AG04449 (cell line): Measurements from ENCODE around the gene ATP6V1C2.
A peak's percentile ranks its signal among the peaks of the same experiment; 100 is the strongest.

Experiments
- CTCF ChIA-PET: fragments of 350-600 bp; formaldehyde crosslinking; extraction: SDS; loops from one replicate; lab custom pipeline; 2021; ENCODE audit warnings: antibody characterized with exemption; lab: Yijun Ruan, JAX
- POLR2A ChIA-PET: fragments of 400-600, 350-600 bp; formaldehyde crosslinking; extraction: SDS; loops from one replicate; lab custom pipeline; 2020; ENCODE audit warnings: antibody characterized with exemption, inconsistent platforms; lab: Yijun Ruan, JAX
- DNase-seq: peaks from one replicate; pipeline ENCODE4 v3.0.0-alpha.2; 2010; ENCODE audit warnings: low read depth, low spot score
- H3K4me3 ChIP-seq: 2 replicates; pipeline ENCODE4 v1.5.1; 2011; ENCODE audit warnings: low read depth, mild to moderate bottlenecking, control low read depth, low read length
- TF ChIP-seq, protein P1 (sequence below): IDR thresholded peaks from one replicate; pipeline ENCODE4 v1.5.1; 2011; ENCODE audit warnings: mild to moderate bottlenecking, moderate library complexity, low read length, control low read depth, inconsistent platforms; ENCODE audit not compliant: insufficient read depth; ENCODE audit errors: missing control alignments

Gene ATP6V1C2

DNA sequence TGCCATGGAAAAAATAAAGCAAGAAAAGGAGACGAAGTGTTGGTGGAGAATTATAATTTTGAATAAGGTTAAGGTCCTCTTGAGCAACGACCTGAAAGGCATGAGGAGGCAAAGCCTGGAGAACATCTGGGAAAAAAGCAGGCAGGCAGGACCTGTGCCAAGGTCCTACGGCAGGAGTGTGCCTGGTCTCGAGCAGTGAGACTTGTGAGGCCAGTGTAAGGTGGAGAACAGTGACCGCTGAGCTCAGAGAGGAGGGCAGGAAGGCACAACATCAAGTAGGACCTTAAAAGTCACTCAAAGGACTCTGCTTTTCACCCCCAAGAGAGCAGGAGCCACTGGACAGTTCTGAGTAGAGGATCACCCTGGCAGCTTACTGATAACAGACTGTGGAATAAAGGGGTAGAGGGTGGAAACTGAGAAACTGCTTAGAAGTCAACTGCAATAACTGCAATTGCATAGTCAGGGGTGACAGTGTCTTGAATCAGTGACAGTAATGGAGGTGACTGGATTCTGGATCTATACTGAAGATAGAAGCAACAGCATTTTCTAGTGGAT, 35.2 kb upstream of the ATP6V1C2 start:
- CTCF ChIA-PET, result interaction anchor here (1.5 to 3.1 kb wide), 3 partner anchors 11 to 251 kb away, joined by 3 to 12 read pairs (median 5); no protein-coding TSS in a partner anchor
- TF ChIP-seq, protein P1, sequence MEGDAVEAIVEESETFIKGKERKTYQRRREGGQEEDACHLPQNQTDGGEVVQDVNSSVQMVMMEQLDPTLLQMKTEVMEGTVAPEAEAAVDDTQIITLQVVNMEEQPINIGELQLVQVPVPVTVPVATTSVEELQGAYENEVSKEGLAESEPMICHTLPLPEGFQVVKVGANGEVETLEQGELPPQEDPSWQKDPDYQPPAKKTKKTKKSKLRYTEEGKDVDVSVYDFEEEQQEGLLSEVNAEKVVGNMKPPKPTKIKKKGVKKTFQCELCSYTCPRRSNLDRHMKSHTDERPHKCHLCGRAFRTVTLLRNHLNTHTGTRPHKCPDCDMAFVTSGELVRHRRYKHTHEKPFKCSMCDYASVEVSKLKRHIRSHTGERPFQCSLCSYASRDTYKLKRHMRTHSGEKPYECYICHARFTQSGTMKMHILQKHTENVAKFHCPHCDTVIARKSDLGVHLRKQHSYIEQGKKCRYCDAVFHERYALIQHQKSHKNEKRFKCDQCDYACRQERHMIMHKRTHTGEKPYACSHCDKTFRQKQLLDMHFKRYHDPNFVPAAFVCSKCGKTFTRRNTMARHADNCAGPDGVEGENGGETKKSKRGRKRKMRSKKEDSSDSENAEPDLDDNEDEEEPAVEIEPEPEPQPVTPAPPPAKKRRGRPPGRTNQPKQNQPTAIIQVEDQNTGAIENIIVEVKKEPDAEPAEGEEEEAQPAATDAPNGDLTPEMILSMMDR, result no peak
- POLR2A ChIA-PET, result no interaction called here
- no peak for DNase-seq
- H3K4me3 ChIP-seq, result no peak overlapping the region

DNA sequence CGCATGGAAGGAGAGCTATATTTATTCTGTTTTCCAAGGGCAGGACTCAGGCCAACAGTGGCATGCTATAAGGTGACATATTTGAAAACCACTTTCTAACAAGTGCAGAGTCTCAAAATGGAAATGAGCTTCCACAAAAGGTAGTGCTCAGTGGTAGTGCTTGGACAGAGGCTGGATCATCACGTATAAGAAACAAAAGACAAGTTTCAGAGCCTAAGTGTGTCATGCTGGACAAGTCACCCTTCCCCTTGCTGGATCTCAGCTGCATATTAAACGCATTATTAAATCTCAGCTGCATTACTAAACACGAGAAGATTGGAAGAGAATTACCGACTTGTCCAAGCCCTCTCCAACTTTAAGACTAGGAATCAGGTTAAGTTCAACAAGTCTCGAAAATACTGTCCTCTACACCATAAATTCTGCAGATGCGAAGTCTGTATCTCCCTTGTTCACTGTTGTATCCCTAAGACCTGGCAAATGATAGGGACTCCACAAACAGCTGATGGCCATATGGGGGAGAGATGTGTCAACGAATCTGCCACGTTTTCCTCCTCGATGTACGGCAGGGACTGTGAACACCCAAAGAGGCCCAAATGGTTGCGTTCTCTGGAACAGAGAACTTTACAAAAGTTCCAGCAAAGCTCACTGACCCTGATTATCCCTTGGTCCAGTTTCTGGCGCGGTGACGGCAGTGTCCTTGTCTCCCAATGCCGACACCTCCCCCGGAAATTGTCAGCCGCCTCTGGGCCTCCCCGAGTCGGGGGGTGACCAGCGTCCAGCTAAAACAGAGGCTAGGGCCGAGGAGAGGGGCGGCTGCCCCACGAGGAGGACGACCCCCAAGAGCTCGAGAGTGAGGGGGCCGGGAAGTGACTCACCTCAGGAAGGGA, 32.3 kb upstream of the ATP6V1C2 start:
- H3K4me3 ChIP-seq, result peak overlapping the region; percentile 100
- TF ChIP-seq, protein P1, result no peak
- ChIA-PET CTCF (interaction anchor here (0.7 to 1.8 kb wide), 5 partner anchors 11 to 617 kb away, joined by 3 to 13 read pairs (median 3); no protein-coding TSS in a partner anchor), POLR2A (interaction anchor here (0.5 kb wide), 1 partner anchor 96 kb away, joined by 3 read pairs; no protein-coding TSS in a partner anchor)
- DNase-seq, result no peak

DNA sequence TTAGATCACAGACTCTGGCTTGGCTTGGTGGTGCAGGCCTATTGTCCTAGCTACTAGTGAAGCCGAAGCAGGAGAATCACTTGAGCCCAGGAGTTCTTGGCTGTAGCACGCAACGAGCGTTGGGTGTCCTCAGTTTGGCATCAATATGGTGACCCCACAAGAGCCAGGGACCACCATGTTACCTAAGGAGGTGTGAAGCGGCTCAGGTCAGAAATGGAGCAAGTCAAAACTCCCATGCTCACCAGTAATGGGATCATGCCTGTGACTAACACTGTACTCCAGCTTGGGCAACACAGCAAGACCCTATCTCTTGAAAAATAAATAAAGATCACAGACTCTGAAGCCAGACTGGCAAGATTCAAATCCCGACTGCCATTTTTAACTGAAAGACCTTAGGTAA, 29.9 kb upstream of the ATP6V1C2 start:
- no peak overlapping the region for H3K4me3 ChIP-seq
- DNase-seq, result no peak
- ChIA-PET CTCF (no interaction called here), POLR2A (no interaction called here)
- TF ChIP-seq, protein P1, result no peak

DNA sequence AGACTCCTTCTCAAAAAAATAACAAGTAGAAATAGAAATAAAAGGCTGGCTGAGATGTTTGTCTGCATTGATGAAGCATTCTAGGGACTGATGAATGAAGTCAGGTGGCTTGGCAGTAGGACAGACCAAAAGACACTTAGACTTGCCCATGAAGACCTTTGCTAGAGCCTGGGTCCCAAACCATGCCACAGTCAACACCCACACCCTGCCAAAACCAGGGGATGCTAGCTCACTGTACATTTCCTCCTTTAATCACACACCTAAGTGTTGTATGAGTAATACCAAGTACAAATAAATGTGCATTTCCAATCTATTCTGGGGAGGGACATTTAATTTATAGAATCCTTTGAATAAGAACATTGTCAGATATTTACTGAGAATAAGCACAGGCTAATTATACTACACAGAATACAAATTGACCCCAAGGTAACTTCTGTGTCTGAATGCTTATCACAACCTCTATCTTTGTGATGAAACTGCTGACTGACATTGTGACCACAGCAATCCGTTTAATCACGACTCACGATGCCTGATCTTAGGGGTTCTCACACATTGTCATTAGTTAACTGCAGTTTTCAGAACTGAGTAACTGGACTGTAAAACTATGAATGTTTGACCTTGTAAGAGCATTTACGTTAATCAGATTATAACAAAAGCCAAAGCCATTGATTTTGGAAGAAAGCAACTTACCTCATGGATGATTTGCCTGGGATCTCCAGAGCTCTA, 21.2 kb upstream of the ATP6V1C2 start:
- no peak for DNase-seq
- ChIA-PET CTCF (no interaction called here), POLR2A (interaction anchor here (0.6 kb wide), 1 partner anchor 40 kb away, joined by 3 read pairs; no protein-coding TSS in a partner anchor)
- TF ChIP-seq, protein P1, result no peak
- H3K4me3 ChIP-seq, result no peak overlapping the region

DNA sequence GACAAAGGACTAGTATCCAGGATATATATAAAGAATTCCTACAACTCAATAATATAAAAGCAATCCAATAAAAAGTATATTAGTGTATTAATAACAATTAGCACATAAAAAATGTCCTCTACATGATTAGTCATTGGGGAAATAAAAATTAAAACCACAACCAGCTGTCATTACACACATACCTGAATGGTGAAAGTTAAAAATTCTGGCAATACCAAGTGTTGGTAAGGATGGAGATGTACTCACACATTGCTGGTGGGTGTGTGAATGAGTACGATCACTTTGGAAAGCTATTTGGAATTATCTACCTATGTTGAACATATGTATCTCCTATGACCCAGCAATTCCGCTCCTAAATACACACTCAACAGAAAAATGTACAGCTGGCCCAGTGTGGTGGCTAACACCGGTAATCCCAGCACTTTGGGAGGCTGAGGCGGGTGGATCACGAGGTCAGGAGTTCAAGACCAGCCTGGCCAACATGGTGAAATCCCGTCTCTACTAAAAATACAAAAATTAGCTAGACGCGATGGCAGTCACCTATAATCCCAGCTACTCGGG, 17.3 kb upstream of the ATP6V1C2 start:
- POLR2A ChIA-PET, result interaction anchor here (0.6 kb wide), 1 partner anchor 585 kb away, joined by 3 read pairs; no protein-coding TSS in a partner anchor
- CTCF ChIA-PET, result no interaction called here
- TF ChIP-seq, protein P1, result no peak
- DNase-seq, result no peak
- H3K4me3 ChIP-seq, result no peak overlapping the region
